HG03060 (cell line): Measurements from ENCODE around the gene ACSM2B.
"Not testable (repeated sequence)": the region's sequence is repeated elsewhere in the genome, so short reads cannot be mapped to it uniquely, and the experiment has no call there.

Experiments
- ATAC-seq: cut with Tn5 transposase; IDR thresholded peaks from one replicate; pipeline ENCODE4 v1.9.1; 2021; ENCODE audit warnings: low read depth, moderate number of reproducible peaks; ENCODE audit not compliant: unreplicated experiment

The ACSM2B gene

GRCh38 chr16:20598832-20599469, 22.8 kb upstream of the ACSM2B start:
- ATAC-seq, result no peak

- ATAC-seq, result not testable (repeated sequence)
Measured at GRCh38 chr16:20595694-20596093, 19.5 kb upstream of the ACSM2B start.

- not testable (repeated sequence) for ATAC-seq
Measured at GRCh38 chr16:20595068-20595467, 18.9 kb upstream of the ACSM2B start.

GRCh38 chr16:20592780-20593179, 16.6 kb upstream of the ACSM2B start:
- ATAC-seq, result not testable (repeated sequence)

GRCh38 chr16:20589486-20589885, 13.3 kb upstream of the ACSM2B start:
- not testable (repeated sequence) for ATAC-seq

- not testable (repeated sequence) for ATAC-seq
Measured at GRCh38 chr16:20587645-20588074, 11.5 kb upstream of the ACSM2B start.

GRCh38 chr16:20586716-20587115, 10.5 kb upstream of the ACSM2B start:
- not testable (repeated sequence) for ATAC-seq

GRCh38 chr16:20586112-20586511, 9.9 kb upstream of the ACSM2B start:
- not testable (repeated sequence) for ATAC-seq

- not testable (repeated sequence) for ATAC-seq
Measured at GRCh38 chr16:20580487-20581259, 4.5 kb upstream of the ACSM2B start.

GRCh38 chr16:20578091-20578490, 1.9 kb upstream of the ACSM2B start:
- not testable (repeated sequence) for ATAC-seq

- ATAC-seq, result not testable (repeated sequence)
Measured at GRCh38 chr16:20569117-20569651, 7.0 kb downstream of the ACSM2B start.

- ATAC-seq, result no peak
Measured at GRCh38 chr16:20568404-20568803, 7.8 kb downstream of the ACSM2B start.

GRCh38 chr16:20566864-20567263, 9.3 kb downstream of the ACSM2B start:
- ATAC-seq, result no peak

- ATAC-seq, result not testable (repeated sequence)
Measured at GRCh38 chr16:20565334-20565733, 10.8 kb downstream of the ACSM2B start.

GRCh38 chr16:20564218-20564617, 11.9 kb downstream of the ACSM2B start:
- ATAC-seq, result not testable (repeated sequence)

- ATAC-seq, result not testable (repeated sequence)
Measured at GRCh38 chr16:20555628-20556027, 20.5 kb downstream of the ACSM2B start.

- not testable (repeated sequence) for ATAC-seq
Measured at GRCh38 chr16:20554689-20555088, 21.5 kb downstream of the ACSM2B start.

- ATAC-seq, result not testable (repeated sequence)
Measured at GRCh38 chr16:20553493-20553892, 22.7 kb downstream of the ACSM2B start.

GRCh38 chr16:20546951-20547350, 29.2 kb downstream of the ACSM2B start:
- ATAC-seq, result not testable (repeated sequence)

GRCh38 chr16:20546278-20546853, 29.8 kb downstream of the ACSM2B start:
- not testable (repeated sequence) for ATAC-seq
